AML-193 (cell line): Measurements from ENCODE around the gene BCAR3.

Experiments
- DNase-seq, 2 experiments: peaks; one replicate each; lab custom pipeline; 2025; lab: John Stamatoyannopoulos, UW

BCAR3 gene

DNA sequence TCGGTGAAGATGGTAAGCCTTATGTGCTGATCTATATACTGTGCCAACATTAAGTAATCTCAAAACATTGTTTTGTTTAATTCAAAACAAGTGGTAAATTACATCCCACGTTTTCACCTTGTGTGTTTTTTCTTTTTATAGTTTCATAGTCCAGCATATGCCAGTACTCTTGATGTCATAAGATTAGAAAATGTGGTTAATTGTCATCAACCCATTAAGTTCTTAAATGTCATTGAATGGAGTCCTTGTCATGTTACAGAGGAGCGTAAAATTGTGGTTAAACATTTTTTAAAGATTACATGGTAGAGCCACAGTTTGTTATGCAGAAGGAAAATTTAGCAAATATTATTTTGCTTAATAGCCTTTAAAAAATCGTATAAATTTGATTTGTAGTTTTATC lies 140.6 kb downstream of the BCAR3 start:
- no peak for DNase-seq

DNA sequence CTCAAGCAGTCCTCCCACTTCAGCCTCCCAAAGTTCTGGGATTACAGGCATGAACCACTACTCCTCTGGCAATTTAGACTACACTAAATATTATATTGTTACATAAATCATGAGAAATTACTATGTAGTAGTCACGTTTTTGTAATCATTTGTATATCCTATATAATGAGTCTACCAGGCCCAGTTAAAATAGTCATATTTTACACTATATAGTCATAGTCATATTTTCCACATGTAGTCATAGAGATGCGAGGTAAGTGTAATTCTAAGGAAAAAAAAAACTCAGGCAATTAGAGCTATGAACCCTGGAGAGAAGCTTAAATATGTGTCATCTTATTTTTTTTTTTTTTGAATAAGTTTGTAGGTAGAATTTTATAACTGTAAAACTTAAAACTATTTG lies 143.7 kb downstream of the BCAR3 start:
- DNase-seq: no peak

DNA sequence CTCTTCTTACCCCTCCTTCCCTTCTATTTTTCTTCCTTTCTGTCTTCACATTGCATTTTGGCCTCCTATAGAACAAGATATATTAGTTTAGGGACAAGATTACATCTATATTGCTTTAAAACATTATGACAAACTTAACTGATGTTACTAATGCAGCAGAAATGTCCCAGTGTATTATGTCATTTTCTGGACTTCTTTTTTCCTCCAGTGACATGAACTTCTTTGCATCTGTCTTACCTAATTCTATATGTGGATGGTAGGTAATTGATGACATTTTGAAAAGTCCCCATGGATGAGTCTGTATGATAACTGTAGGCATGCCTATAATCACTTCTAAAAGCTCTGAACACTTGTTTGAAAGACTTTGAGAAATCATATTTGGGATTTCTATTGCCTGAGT lies 144.2 kb downstream of the BCAR3 start:
- no peak for DNase-seq

DNA sequence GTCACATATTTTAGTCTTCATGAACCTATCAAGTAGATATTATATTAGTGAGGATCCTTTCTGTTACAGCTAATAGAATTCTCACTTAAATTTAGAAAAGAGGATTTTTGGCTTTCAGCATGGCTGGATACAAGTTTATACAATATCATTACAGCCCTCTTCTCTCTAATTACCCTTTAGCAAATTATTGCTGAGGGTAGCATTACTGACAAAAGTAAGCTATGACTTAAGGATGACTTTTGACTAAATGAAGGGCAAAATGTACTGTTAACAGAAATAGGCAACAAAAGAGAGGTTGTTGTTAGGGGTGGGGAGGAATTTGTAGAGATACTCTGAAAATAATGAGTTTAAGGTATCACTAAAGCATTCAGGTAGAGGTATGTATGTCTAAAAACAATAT lies 148.0 kb downstream of the BCAR3 start:
- DNase-seq: no peak

DNA sequence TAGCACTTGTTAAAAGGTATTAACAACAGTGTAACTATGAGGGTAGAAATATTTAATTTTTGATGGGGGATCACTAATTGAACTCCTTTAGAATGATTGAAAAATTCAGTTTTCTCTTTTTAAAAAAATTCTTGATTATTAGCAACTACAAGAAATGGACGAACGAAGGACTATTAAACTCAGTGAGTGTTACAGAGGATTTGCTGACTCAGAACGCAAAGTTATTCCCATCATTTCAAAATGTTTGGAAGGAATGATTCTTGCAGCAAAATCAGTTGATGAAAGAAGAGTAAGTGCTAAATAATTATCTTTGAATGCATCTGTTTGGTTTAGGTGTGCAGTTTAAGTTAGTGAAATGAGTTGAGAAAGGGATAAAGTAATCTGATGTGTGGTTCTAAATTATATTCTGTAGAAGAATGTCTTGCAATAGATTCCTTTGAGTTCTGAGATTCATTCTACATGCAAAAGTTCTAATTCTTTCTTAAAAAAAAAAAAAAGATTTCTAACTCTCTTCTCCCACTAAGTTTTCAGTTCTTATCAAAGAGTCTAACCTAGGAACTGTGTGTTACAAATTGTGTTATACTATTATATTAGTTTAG lies 148.8 kb downstream of the BCAR3 start:
- no peak for DNase-seq

DNA sequence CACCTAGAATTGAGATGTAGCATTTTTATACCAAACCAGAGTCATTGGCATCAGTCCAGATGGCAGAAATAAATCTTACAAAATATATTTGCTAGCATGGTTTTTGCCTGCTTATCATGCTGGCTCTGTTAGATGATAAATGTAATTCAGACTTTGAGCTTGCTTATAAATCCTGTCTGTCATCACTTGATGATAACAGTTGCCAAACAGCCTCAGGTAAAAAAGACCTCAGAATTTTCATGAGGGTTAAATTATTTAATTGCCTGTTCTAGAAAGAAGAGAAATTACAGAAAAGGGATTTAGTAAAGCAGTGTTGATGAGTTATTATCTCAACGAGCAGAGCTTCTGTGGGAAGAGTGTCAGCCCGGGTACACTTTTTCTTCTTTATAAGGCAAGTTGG lies 150.4 kb downstream of the BCAR3 start:
- DNase-seq: no peak

DNA sequence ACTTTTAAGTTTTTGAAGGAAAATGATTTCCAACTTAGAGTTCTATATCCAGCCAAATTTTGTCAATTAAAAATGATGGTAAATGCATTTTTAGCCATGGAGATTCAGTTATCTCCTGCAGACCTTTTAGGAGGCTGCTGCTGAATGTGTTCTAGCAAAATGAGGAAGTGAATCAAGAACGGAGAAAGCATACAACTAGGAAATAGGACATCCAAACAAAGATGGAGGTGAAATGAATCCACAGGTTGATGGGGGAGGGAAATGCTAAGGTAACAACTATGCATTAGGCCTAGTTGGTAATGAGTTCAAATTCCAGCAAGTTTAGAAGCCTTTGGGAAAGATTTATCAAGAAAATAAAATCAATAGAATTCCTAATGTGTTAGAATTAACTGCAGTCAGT lies 153.2 kb downstream of the BCAR3 start:
- peak in 1 of 2 experiments; percentile 6 for DNase-seq

DNA sequence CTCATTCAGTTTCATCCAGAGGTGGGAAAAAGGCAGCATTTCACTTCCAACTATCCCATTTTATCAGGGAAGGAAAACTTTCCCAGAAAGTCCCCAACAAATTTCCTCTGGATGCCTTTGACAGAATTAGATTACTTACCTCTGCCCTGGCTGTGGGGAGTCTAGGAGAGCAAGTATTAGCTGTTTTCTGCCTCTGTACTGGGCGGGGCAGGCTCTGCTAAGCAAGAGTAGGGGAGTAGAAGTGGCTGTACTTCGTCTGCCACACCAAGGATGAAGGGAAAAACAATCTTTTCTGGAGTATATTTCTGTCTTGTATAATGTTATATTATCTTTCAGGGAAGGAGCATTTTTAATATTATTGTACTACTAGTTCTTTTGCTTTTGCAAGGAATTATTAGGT lies 155.2 kb downstream of the BCAR3 start:
- no peak for DNase-seq

DNA sequence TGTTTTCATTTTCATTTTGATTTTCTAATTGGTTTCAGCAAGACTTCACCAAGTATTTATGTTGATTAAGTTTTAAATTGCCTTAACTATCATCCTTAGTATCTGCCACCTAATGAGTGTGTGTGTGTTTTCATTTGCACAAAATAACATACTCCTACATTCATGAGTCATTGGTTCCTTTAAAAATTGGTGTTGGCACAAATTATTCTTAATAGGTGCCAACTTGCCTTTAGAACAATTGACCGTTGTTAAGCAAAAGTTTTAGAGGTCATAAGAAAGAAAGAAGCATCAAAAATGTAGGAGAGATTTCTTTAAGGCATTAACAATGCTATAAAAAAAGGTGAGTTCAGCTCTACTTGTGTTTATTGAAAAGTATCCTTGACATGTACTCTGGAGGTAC lies 156.2 kb downstream of the BCAR3 start:
- no peak for DNase-seq

DNA sequence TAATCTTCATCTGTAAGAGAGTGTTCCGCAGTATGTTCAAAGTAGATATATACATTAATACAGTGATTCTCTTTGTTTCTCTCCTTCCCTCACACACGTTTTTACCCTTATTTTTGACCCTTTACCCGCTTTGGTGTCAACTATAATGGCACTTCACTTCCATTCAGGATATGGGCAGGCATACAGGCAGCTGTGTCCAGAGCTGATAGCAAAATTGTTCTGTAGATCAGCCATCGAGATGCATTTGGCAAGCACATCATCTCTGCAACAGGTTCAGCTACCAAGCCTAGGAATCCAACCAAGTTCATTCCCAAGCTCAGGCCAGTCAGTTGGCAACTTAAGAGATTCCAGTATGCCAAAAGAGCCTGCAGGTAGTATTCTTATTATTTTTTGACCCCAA lies 158.9 kb downstream of the BCAR3 start:
- no peak for DNase-seq

DNA sequence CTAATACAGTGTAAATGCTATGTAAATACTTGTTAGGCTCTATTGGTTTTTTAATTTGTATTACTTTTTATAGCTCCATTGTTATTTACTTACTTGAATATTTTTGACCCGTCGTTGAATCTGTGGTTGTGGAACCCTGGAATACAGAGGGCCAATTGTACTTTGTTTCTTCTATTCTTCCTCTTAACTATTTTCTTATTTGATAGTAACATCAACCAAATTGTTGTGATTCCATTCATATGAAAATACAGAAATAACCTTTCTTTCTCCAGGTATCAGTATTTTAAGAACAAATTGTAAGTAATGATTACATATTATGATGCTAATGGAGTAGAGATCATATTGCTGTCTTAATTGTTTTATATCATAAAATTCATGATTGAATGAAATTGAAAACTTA lies 160.0 kb downstream of the BCAR3 start:
- DNase-seq: no peak

DNA sequence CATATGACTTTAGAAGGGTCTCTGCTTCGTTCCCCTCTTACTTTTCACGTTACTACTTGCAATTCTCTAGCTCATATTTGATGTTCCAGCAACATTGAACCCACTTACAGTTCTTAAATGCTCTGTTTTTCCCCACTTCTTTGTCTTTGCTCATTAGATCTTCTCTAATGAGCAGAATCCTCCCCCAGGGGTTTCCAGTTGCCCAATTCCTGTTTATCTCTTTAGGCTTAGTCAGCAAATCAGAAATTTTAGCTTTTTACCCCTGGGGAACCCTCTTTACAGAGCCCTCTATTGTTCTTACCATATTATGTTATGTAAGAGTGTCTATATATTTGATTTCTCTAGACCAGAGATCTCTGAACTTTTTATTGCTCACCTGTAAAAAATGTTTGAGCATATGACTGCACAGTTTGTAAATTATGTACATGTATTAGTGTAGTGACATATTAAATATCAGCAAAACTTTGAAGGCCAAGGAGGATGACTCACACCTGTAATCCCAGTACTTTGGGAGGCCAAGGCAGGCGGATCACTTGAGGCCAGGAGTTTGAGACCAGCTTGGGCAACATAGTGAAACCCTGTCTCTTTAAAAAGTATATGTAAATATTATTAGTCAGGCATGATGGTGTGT lies 162.3 kb downstream of the BCAR3 start:
- no peak for DNase-seq

DNA sequence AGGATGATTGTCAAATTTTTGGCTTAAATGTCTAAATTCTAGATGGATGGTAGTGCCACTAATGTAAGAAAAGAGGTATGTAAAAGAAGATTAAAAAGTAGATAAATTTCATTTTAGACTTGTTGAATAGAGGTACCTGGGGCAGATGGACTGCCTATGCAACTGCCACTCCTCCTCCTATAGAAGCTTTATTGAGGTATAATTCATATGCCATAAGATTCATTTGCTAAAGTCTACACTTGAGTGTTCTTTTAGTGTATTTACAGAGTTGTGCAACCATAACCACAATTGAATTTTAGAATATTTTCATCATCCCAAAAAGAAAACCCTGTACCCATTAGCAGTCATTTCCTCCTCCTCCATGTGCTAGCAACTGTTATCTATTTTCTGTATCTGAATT lies 163.1 kb downstream of the BCAR3 start:
- DNase-seq: no peak

DNA sequence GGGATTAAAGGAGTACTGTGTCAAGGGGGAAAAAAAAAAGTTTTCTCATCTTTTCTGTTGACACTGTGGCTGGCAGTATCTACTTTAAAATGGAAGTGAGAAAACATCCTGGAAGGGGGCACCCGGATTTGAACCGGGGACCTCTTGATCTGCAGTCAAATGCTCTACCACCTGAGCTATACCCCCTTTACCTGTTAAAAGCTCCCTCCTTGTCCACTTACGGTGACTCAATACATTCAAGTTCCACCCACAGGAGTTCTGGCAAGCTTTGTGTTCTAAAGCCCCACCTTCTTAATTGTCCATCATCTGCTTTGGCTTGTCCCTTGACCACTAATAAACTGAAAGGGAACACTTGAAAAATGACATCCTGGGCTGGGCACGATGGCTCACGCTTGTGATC lies 165.5 kb downstream of the BCAR3 start:
- DNase-seq: no peak
